Activated CD8-positive, alpha-beta T cell treated with anti-CD3 and anti-CD28 coated beads, Interleukin-2, amount 10 ng/mL, durations not matched to agents 7 days and 5 days (primary cell): ENCODE measurements around the gene PEX6. TPM values are rescaled to one million over a fixed set of nuclear protein-coding genes. Genes with fewer than 3 reads are reported as not detected.
A peak's percentile ranks its signal among the peaks of the same experiment; 100 is the strongest.

Experiments
- ATAC-seq: fragments of 150-1000 bp; cut with Tn5 transposase; one replicate; pipeline ENCODE4 v1.10.0; 2021; ENCODE audit warnings: moderate library complexity
- CTCF ChIA-PET: fragments of 350-600 bp; sonication (Branson Sonifier 250); formaldehyde crosslinking; loops from one replicate; lab custom pipeline; 2021; ENCODE audit warnings: antibody characterized with exemption; lab: Charles Lee
- POLR2A ChIA-PET: fragments of 350-600 bp; sonication (Branson Sonifier 250); formaldehyde crosslinking; loops from one replicate; lab custom pipeline; 2021; ENCODE audit warnings: antibody characterized with exemption; lab: Charles Lee
- DNase-seq: peaks from one replicate; pipeline ENCODE4 v3.0.0-alpha.2; 2020
- H3K27ac Mint-ChIP-seq: one replicate; pipeline ENCODE4 v1.8.0; 2021; ENCODE audit warnings: mild to moderate bottlenecking, mixed read lengths
- H3K27me3 Mint-ChIP-seq: one replicate; pipeline ENCODE4 v1.8.0; 2021; ENCODE audit warnings: low read depth, mixed read lengths
- H3K36me3 Mint-ChIP-seq: one replicate; pipeline ENCODE4 v1.8.0; 2021; ENCODE audit warnings: low read depth, mixed read lengths
- H3K4me1 Mint-ChIP-seq: one replicate; pipeline ENCODE4 v1.8.0; 2021; ENCODE audit warnings: low read depth, mixed read lengths
- H3K4me3 Mint-ChIP-seq: one replicate; pipeline ENCODE4 v1.8.0; 2021; ENCODE audit warnings: mild to moderate bottlenecking, mixed read lengths
- H3K9me3 Mint-ChIP-seq: one replicate; pipeline ENCODE4 v1.8.0; 2022; ENCODE audit warnings: mixed read lengths; ENCODE audit not compliant: insufficient read depth
- total RNA-seq, 2 experiments: library from RNA; stranded (reverse); gene quantifications; one replicate each; pipeline ENCODE4 v1.2.3, GENCODE V29; 2021

The PEX6 gene
- total RNA-seq, 2 experiments from 2014 or later, result 11.1 to 12.0 TPM

DNA sequence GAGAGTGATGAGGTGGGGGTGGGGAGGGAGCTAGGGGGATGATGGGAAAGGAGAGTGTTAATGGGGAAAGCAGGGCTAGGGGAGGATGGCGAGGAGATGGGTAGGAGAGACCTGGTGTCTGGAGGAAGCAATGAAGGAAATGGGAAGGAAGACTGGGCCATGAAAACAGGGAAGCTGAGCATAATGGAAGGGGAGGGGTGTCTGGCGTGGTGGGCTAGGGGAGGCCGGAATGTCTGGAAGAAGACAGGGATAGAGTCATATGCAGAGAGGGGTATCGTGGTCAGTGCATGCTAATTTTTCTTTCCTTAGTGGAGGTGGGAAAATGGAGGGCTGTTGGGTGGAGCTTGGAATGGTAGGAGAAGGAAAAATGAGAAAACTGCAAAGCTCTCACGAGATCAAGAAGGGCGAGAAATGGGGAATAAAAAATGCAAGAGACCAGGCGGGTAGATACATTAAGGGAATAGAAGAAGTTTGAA, 35.5 kb upstream of the PEX6 start:
- peak overlapping the region; percentile 90 for H3K27ac Mint-ChIP-seq
- H3K27me3 Mint-ChIP-seq, result no peaks in the 10 kb centered on the region
- ChIA-PET CTCF (interaction anchor here (0.8 to 3.3 kb wide), 8 partner anchors 10 to 129 kb away, joined by 3 to 24 read pairs (median 3); partner anchors contain the start of genes CUL7 and MRPL2), POLR2A (interaction anchor here (0.9 to 4.5 kb wide), 8 partner anchors 13 to 85 kb away, joined by 3 to 22 read pairs (median 4); partner anchors contain the start of genes CNPY3, KLC4, MRPL2 and PEX6)
- no peaks in the 10 kb centered on the region for H3K9me3 Mint-ChIP-seq
- H3K4me1 Mint-ChIP-seq, result peaks cover 43% of the 10 kb centered on the region
- peaks cover 60% of the 10 kb centered on the region for H3K36me3 Mint-ChIP-seq
- H3K4me3 Mint-ChIP-seq, result peak overlapping the region; percentile 97
- ATAC-seq, result no peak
- no peak for DNase-seq

DNA sequence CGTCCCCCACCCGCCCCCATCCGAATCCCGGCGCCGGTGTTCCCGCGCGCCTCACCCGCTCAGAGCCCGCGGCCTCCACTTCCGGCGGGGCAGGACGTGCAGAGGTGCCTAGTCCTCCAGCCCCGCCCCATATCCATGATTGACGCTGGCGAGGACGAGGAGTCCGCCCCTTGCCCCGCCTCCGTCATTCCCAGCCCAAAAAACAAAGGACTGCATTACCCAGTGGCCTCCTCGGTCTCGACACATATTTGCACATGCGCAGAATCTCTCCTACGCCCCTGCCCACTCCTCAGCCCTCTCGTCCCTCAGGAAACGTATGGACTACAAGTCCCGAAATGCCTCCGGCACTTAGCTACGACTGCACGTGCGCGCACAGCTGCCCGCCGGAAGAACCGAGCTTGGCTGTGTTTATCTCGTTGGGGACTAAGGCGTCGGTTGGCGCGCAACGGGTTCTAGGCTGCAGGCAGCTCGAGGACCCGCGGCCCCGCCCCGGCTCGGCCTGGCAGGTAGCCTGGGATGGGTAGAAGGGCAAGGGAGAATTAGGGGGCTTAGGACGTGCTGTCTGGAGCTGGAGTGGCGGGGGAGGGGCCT, 35.0 kb upstream of the PEX6 start, which contains the start of the genes KLHDC3 and MEA1:
TSS of gene KLHDC3 (plus strand) at position 407 of the 591 bp plus-strand sequence. CDS start 2,944 bp downstream, outside the sequence.
TSS of gene MEA1 (minus strand) at position 104 of the 591 bp plus-strand sequence. CDS start 133 bp downstream, outside the sequence.
- no peaks in the 10 kb centered on the region for H3K9me3 Mint-ChIP-seq
- peak within 1 kb of the TSS; percentile 97 for H3K4me3 Mint-ChIP-seq
- H3K27ac Mint-ChIP-seq, result peak within 1 kb of the TSS; percentile 90
- ChIA-PET POLR2A (interaction anchor here (0.9 to 4.5 kb wide), 10 partner anchors 8 to 85 kb away, joined by 3 to 22 read pairs (median 4); partner anchors contain the start of genes CNPY3, KLC4, MRPL2 and PEX6), CTCF (interaction anchor here (0.8 to 3.3 kb wide), 8 partner anchors 11 to 130 kb away, joined by 3 to 24 read pairs (median 3); partner anchors contain the start of genes CUL7 and MRPL2)
- H3K36me3 Mint-ChIP-seq, result peaks cover 62% of the 10 kb centered on the region
- ATAC-seq (peak; percentile 95), DNase-seq (peak; percentile 100)
- no peaks in the 10 kb centered on the region for H3K27me3 Mint-ChIP-seq
- H3K4me1 Mint-ChIP-seq, result peaks cover 43% of the 10 kb centered on the region

DNA sequence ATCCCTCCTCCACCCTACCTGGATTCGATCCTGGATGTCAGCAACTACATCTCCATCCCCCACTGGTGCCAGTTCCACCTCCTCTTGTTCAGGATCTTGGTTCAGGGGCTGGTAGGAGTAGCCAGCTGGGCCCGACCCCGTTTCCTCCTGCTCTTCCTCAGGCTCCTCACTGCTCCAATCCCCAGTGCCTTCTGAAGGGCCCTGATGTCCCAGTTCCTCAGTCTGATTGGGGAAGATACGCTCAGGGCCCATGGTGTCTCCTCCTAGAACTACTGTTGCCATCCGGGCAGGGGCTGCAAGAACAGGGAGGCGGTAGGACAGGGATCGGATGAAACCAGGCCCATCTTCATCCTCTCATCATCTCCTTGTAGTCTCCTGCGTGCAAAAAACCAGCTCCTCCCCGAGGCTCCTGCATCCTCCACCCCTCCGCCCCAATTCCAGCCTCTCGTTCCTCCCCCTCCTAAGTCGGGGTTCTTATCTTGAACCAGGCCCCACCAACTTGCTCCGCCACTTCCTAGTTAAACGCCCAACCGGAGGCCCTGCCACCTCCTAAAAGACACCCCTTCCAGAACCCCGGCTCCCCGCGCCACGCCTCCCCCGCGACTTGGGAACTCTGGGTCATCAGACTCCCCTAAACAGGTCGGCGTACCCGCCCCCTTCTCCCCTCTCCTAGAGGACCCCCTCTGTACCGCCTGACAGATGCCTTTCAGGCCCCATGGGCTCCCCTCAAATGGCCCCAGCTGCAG, 34.3 kb upstream of the PEX6 start:
- DNase-seq, result no peak
- Mint-ChIP-seq H3K4me3 (peak overlapping the region; percentile 97), H3K27ac (peak overlapping the region; percentile 90), H3K4me1 (peaks cover 43% of the 10 kb centered on the region), H3K27me3 (no peaks in the 10 kb centered on the region), H3K9me3 (no peaks in the 10 kb centered on the region), H3K36me3 (peaks cover 63% of the 10 kb centered on the region)
- no peak for ATAC-seq
- CTCF ChIA-PET, result interaction anchor here (1.0 to 3.3 kb wide), 8 partner anchors 12 to 130 kb away, joined by 3 to 24 read pairs (median 4); partner anchors contain the start of genes CNPY3, MRPL2 and PEX6
- POLR2A ChIA-PET, result interaction anchor here (0.6 to 4.5 kb wide), 11 partner anchors 9 to 131 kb away, joined by 3 to 22 read pairs (median 4); partner anchors contain the start of genes CNPY3, KLC4, MRPL2 and PEX6

DNA sequence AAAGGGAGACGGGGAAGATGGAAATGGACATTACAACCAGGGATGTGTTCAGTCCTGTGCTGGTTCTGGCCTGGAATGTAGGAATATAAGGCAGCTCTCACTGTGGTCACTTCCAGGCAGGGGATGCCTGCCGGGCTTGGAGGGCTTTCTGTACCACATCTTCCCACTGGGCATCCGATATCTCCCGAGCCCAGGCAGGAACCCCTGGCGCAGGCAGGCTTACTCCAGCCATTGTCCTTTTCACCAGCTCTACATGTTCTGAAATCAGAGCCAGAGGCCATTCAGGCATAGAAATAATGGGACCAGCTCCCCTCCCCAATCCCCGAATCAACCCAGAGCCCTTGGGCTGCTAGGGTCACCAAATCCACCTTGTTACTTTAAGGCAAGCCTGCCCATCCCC, 33.4 kb upstream of the PEX6 start:
- CTCF ChIA-PET, result interaction anchor here (0.8 to 3.3 kb wide), 6 partner anchors 34 to 448 kb away, joined by 3 to 24 read pairs (median 4); partner anchors contain the start of genes CNPY3 and PEX6
- Mint-ChIP-seq H3K4me3 (peak overlapping the region; percentile 97), H3K27ac (no peak overlapping the region), H3K27me3 (no peaks in the 10 kb centered on the region), H3K9me3 (no peaks in the 10 kb centered on the region), H3K36me3 (peaks cover 63% of the 10 kb centered on the region), H3K4me1 (peaks cover 43% of the 10 kb centered on the region)
- DNase-seq (no peak), ATAC-seq (no peak)
- POLR2A ChIA-PET, result interaction anchor here (0.7 to 4.5 kb wide), 3 partner anchors 28 to 40 kb away, joined by 3 to 22 read pairs (median 12); partner anchors contain the start of genes PEX6 and PPP2R5D

DNA sequence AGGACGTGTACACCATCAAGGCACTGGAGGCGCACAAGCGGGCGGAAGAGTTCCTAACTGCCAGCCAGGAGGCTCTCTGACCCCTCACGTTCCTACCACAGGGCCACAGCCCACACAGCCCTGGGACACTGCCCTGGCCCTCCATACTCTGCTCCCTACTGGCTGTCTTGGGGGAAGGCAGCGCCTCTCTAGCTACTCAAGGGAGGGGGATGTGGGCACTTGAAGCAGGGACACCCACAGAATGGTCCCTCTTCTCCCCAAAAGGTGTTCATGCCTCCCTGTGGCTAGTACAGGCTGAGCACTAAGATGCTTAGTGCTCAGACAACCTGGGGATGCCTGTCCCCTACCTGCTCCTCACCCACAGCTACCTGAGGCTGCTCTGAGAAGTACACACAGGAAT, 32.2 kb upstream of the PEX6 start:
- no peaks in the 10 kb centered on the region for H3K27me3 Mint-ChIP-seq
- H3K9me3 Mint-ChIP-seq, result no peaks in the 10 kb centered on the region
- peaks cover 36% of the 10 kb centered on the region for H3K4me1 Mint-ChIP-seq
- no peak overlapping the region for H3K4me3 Mint-ChIP-seq
- DNase-seq (no peak), ATAC-seq (no peak)
- peaks cover 65% of the 10 kb centered on the region for H3K36me3 Mint-ChIP-seq
- H3K27ac Mint-ChIP-seq, result no peak overlapping the region
- ChIA-PET POLR2A (interaction anchor here (1.1 to 4.5 kb wide), 6 partner anchors 19 to 133 kb away, joined by 3 to 22 read pairs (median 3); partner anchors contain the start of genes PEX6 and PPP2R5D), CTCF (interaction anchor here (0.7 to 8.7 kb wide), 2 partner anchors 83 to 132 kb away, joined by 3 to 61 read pairs; no protein-coding TSS in a partner anchor)

DNA sequence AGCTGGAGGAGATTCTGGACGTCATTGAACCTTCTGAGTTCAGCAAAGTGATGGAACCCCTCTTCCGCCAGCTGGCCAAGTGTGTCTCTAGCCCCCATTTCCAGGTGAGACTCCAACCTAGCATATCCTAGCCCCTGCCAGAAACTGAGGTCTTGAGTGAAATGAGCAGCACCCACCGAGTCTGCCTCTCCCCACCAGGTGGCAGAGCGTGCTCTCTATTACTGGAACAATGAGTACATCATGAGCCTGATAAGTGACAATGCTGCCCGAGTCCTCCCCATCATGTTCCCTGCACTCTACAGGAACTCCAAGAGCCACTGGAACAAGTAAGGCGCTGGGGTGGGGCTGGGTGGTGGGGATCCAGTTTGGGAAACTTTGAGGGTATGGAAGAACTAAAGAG, 30.1 kb upstream of the PEX6 start:
- ChIA-PET CTCF (interaction anchor here (1.4 to 8.7 kb wide), 2 partner anchors 21 to 134 kb away, joined by 4 to 61 read pairs; no protein-coding TSS in a partner anchor), POLR2A (interaction anchor here (1.0 kb wide), 1 partner anchor 25 kb away, joined by 3 read pairs; the partner anchor contains the start of gene PPP2R5D)
- Mint-ChIP-seq H3K9me3 (no peaks in the 10 kb centered on the region), H3K27ac (peak overlapping the region; percentile 45), H3K4me1 (peaks cover 21% of the 10 kb centered on the region), H3K27me3 (no peaks in the 10 kb centered on the region), H3K4me3 (no peak overlapping the region), H3K36me3 (peaks cover 67% of the 10 kb centered on the region)
- peak; percentile 61 for DNase-seq
- no peak for ATAC-seq

DNA sequence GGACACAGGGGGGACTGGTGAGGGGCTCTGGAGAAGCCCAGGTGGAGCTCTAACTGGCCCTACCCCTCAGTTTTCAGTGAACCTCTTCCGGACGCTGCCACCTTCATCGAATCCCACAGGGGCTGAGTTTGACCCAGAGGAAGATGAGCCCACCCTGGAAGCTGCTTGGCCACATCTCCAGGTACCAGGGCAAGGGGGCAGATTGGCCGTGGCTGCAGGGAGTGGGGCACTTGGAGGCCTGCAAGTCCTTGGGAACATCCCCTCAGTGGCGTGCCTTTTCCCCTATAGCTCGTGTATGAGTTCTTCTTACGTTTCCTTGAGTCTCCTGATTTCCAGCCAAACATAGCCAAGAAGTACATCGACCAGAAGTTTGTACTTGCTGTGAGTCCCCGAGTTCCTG, 28.1 kb upstream of the PEX6 start:
- no peak overlapping the region for H3K4me3 Mint-ChIP-seq
- H3K4me1 Mint-ChIP-seq, result peaks cover 6% of the 10 kb centered on the region
- no peak for ATAC-seq
- no peaks in the 10 kb centered on the region for H3K9me3 Mint-ChIP-seq
- H3K27me3 Mint-ChIP-seq, result no peaks in the 10 kb centered on the region
- DNase-seq, result no peak
- H3K27ac Mint-ChIP-seq, result no peak overlapping the region
- peaks cover 53% of the 10 kb centered on the region for H3K36me3 Mint-ChIP-seq
- CTCF ChIA-PET, result interaction anchor here (8.7 kb wide), 1 partner anchor 136 kb away, joined by 61 read pairs; no protein-coding TSS in a partner anchor
- POLR2A ChIA-PET, result no interaction called here

DNA sequence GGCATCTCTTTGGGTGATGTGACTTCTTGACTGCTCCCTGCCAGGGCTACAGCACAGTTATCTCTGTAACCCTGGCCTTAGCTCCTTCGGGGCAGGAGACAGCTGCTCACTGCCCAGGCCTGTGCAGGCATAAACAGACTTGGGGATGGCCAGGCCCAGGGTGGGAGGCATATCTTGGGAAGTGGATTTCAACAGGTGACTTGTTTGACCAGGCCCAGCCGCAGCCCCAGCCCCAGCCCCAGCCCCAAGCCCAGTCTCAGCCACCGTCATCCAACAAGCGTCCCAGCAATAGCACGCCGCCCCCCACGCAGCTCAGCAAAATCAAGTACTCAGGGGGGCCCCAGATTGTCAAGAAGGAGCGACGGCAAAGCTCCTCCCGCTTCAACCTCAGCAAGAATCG, 27.3 kb upstream of the PEX6 start:
- Mint-ChIP-seq H3K9me3 (no peaks in the 10 kb centered on the region), H3K27me3 (no peaks in the 10 kb centered on the region), H3K4me3 (no peak overlapping the region), H3K4me1 (no peaks in the 10 kb centered on the region), H3K27ac (no peak overlapping the region), H3K36me3 (peaks cover 47% of the 10 kb centered on the region)
- POLR2A ChIA-PET, result interaction anchor here (0.6 to 1.4 kb wide), 2 partner anchors 22 to 116 kb away, joined by 3 read pairs; partner anchors contain the start of gene PPP2R5D
- DNase-seq (no peak), ATAC-seq (no peak)
- CTCF ChIA-PET, result interaction anchor here (0.8 to 8.7 kb wide), 2 partner anchors 22 to 137 kb away, joined by 4 to 61 read pairs; partner anchors contain the start of gene PPP2R5D

DNA sequence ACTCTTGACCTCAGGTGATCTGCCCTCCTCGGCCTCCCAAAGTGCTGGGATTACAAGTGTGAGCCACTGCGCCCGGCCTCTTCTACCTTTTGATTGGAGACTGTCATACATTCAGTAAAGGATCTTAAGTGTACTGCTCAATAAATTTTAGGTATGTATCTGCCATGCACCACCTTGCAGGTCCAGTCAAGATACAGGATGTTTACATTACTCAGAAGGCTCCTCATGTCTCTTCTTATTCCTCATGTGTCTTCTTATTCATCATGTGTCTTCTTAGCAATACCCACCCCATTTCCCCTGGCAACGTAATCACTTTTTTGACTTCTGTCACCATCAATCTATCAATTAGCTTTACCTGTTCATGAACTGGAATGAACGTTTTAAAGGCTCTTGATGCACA, 26.9 kb upstream of the PEX6 start:
- CTCF ChIA-PET, result interaction anchor here (0.8 to 8.7 kb wide), 2 partner anchors 22 to 137 kb away, joined by 4 to 61 read pairs; partner anchors contain the start of gene PPP2R5D
- no peaks in the 10 kb centered on the region for H3K27me3 Mint-ChIP-seq
- peaks cover 43% of the 10 kb centered on the region for H3K36me3 Mint-ChIP-seq
- H3K27ac Mint-ChIP-seq, result no peak overlapping the region
- no peak for DNase-seq
- no peaks in the 10 kb centered on the region for H3K4me1 Mint-ChIP-seq
- POLR2A ChIA-PET, result interaction anchor here (0.6 to 1.4 kb wide), 2 partner anchors 21 to 116 kb away, joined by 3 read pairs; partner anchors contain the start of gene PPP2R5D
- no peak overlapping the region for H3K4me3 Mint-ChIP-seq
- ATAC-seq, result no peak
- H3K9me3 Mint-ChIP-seq, result no peaks in the 10 kb centered on the region

DNA sequence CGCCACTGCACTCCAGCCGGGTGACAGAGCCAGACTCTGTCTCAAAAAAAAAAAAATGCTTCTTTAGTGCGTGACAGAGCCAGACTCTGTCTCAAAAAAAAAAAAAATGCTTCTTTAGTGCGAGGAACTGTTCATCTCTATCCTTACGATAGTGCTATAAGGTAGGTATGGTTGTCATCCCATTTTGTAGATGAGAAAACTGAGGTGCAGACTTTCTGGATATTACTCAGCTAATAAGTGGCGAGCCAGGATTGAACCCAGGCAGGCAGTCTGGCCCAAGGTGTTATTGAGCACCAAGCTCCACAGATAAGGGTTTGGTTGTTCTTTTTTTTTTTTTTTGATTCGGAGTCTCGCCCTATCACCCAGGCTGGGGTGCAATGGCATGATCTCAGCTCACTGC, 22.9 kb upstream of the PEX6 start:
- ChIA-PET CTCF (no interaction called here), POLR2A (interaction anchor here (3.4 kb wide), 1 partner anchor 23 kb away, joined by 14 read pairs; the partner anchor contains the start of gene PEX6)
- no peak for DNase-seq
- H3K36me3 Mint-ChIP-seq, result peaks cover 9% of the 10 kb centered on the region
- no peaks in the 10 kb centered on the region for H3K4me1 Mint-ChIP-seq
- no peaks in the 10 kb centered on the region for H3K9me3 Mint-ChIP-seq
- no peak overlapping the region for H3K27ac Mint-ChIP-seq
- H3K4me3 Mint-ChIP-seq, result no peak overlapping the region
- no peaks in the 10 kb centered on the region for H3K27me3 Mint-ChIP-seq
- ATAC-seq, result no peak
